Mesendoderm (in vitro differentiated cells): Measurements from ENCODE around the gene NEK6.
A peak's percentile ranks its signal among the peaks of the same experiment; 100 is the strongest.

Experiments
- DNase-seq: peaks from one replicate; pipeline ENCODE4 v3.0.0; 2013
- H2AK5ac ChIP-seq: 2 replicates; pipeline ENCODE4 v1.6.1; 2013; ENCODE audit warnings: low read length, inconsistent platforms
- H2BK120ac ChIP-seq: 2 replicates; pipeline ENCODE4 v1.6.1; 2013; ENCODE audit warnings: low read depth, mild to moderate bottlenecking, low read length, moderate library complexity, mixed read lengths
- H2BK15ac ChIP-seq: replicated peaks from 2 replicates; pipeline ENCODE4 v1.6.1; 2013; ENCODE audit warnings: low read depth, mild to moderate bottlenecking, moderate library complexity
- H2BK5ac ChIP-seq: 2 replicates; pipeline ENCODE4 v1.6.1; 2013; ENCODE audit warnings: low read length, inconsistent platforms
- H3K18ac ChIP-seq: 2 replicates; pipeline ENCODE4 v1.6.1; 2013; ENCODE audit warnings: mild to moderate bottlenecking, low read length, mixed read lengths
- H3K23ac ChIP-seq: one replicate; pipeline ENCODE4 v1.6.1; 2013; ENCODE audit warnings: low read length
- H3K27ac ChIP-seq: 2 replicates; pipeline ENCODE4 v1.5.1; 2013; ENCODE audit warnings: low read depth, mild to moderate bottlenecking, inconsistent platforms, low read length, moderate library complexity
- H3K27me3 ChIP-seq: 2 replicates; pipeline ENCODE4 v1.6.1; 2013; ENCODE audit warnings: low read length, control low read depth, mild to moderate bottlenecking, inconsistent platforms; ENCODE audit not compliant: insufficient read depth, poor library complexity
- H3K36me3 ChIP-seq: 2 replicates; pipeline ENCODE4 v1.6.1; 2013; ENCODE audit warnings: low read length, inconsistent platforms; ENCODE audit not compliant: control insufficient read depth, insufficient read depth
- H3K4ac ChIP-seq: one replicate; pipeline ENCODE4 v1.6.1; 2013; ENCODE audit warnings: low read depth, mild to moderate bottlenecking, low read length, moderate library complexity
- H3K4me1 ChIP-seq: 2 replicates; pipeline ENCODE4 v1.6.1; 2013; ENCODE audit warnings: low read depth, low read length, inconsistent platforms; ENCODE audit not compliant: control insufficient read depth
- H3K4me2 ChIP-seq: 2 replicates; pipeline ENCODE4 v1.6.1; 2013; ENCODE audit warnings: low read length
- H3K4me3 ChIP-seq: 2 replicates; pipeline ENCODE4 v1.5.1; 2013; ENCODE audit warnings: mild to moderate bottlenecking, low read length
- H3K56ac ChIP-seq: one replicate; pipeline ENCODE4 v1.6.1; 2013; ENCODE audit warnings: low read length
- H3K79me1 ChIP-seq: 2 replicates; pipeline ENCODE4 v1.6.1; 2013; ENCODE audit warnings: low read length, inconsistent platforms
- H3K79me2 ChIP-seq: 2 replicates; pipeline ENCODE4 v1.6.1; 2013; ENCODE audit warnings: mild to moderate bottlenecking, low read length; ENCODE audit not compliant: control insufficient read depth, insufficient read depth
- H3K9ac ChIP-seq: 2 replicates; pipeline ENCODE4 v1.6.1; 2013; ENCODE audit warnings: low read length, inconsistent platforms
- H4K5ac ChIP-seq: one replicate; pipeline ENCODE4 v1.6.1; 2013; ENCODE audit warnings: low read length
- H4K8ac ChIP-seq: one replicate; pipeline ENCODE4 v1.6.1; 2013; ENCODE audit warnings: low read depth, mild to moderate bottlenecking, control low read depth, low read length, moderate library complexity
- WGBS: extraction: QIAGEN DNeasy Blood & Tissue Kit; methylation state at CpG from one replicate; pipeline ENCODE4 v1.1.7; 2013; ENCODE audit warnings: low lambda C conversion rate, missing lambda C conversion rate; ENCODE audit not compliant: insufficient coverage; ENCODE audit errors: extremely low coverage; 5-methylcytosine and 5-hydroxymethylcytosine counted together

The NEK6 gene

DNA sequence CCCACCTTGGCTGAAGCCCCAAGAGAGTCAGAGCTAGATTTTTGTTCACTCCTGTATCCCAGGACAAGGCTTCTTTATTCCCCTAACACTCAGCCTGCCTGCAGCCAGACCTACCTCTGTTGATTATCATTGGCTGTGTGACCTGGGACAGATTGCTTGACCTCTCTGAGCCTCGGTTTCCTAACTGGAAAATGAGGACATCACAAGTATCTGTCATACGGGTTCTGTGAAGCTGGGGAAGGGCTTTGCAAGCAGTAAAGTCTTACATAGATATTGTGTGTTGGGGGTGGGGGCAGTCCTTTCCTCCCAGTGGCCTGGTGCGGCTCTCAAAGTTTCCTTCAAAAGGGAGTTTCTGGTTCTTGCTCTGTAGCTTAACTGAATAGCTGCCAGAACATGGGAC is 2.5 kb upstream of the NEK6 start:
- Histone ChIP-seq H2AK5ac (no peak overlapping the region), H3K36me3 (no peaks in the 10 kb centered on the region), H2BK120ac (no peak overlapping the region), H4K8ac (no peak overlapping the region), H3K4ac (no peak overlapping the region), H3K79me2 (peaks cover 7% of the 10 kb centered on the region), H3K9ac (no peak overlapping the region), H2BK15ac (no peak overlapping the region), H3K56ac (no peak overlapping the region), H3K4me2 (no peak overlapping the region), H3K79me1 (peaks cover 2% of the 10 kb centered on the region), H3K27ac (no peak overlapping the region), H2BK5ac (no peak overlapping the region), H3K4me3 (no peak overlapping the region), H4K5ac (no peak overlapping the region), H3K23ac (no peak overlapping the region), H3K4me1 (peaks cover 7% of the 10 kb centered on the region), H3K27me3 (no peaks in the 10 kb centered on the region), H3K18ac (no peak overlapping the region)
- DNase-seq: no peak
- no CpG with 5 or more reads among the region's 3 CpGs for WGBS

- Histone ChIP-seq H2BK120ac (no peak overlapping the region), H2AK5ac (no peak overlapping the region), H3K18ac (no peak overlapping the region), H3K4me3 (no peak overlapping the region), H3K4me2 (no peak overlapping the region), H3K9ac (no peak overlapping the region), H3K36me3 (no peaks in the 10 kb centered on the region), H3K79me2 (peaks cover 12% of the 10 kb centered on the region), H3K23ac (no peak overlapping the region), H3K4me1 (peaks cover 7% of the 10 kb centered on the region), H4K8ac (no peak overlapping the region), H2BK15ac (no peak overlapping the region), H3K56ac (no peak overlapping the region), H2BK5ac (no peak overlapping the region), H3K27ac (no peak overlapping the region), H4K5ac (no peak overlapping the region), H3K79me1 (peaks cover 7% of the 10 kb centered on the region), H3K4ac (no peak overlapping the region), H3K27me3 (no peaks in the 10 kb centered on the region)
- DNase-seq: no peak
- WGBS: no CpG with 5 or more reads among the region's 11 CpGs
Observed at GRCh38 chr9:124256517-124257069, 1.2 kb upstream of the NEK6 start.

- H3K56ac ChIP-seq: peak overlapping the region; percentile 72
- H3K79me2 ChIP-seq: peaks cover 13% of the 10 kb centered on the region
- H2AK5ac ChIP-seq: no peak overlapping the region
- peak overlapping the region; percentile 91 for H3K18ac ChIP-seq
- H3K4ac ChIP-seq: no peak overlapping the region
- H3K9ac ChIP-seq: peak overlapping the region; percentile 44
- no peak overlapping the region for H4K8ac ChIP-seq
- no peaks in the 10 kb centered on the region for H3K27me3 ChIP-seq
- H2BK5ac ChIP-seq: no peak overlapping the region
- DNase-seq: peak; percentile 58
- H4K5ac ChIP-seq: no peak overlapping the region
- no peak overlapping the region for H3K27ac ChIP-seq
- no peak overlapping the region for H2BK120ac ChIP-seq
- H3K23ac ChIP-seq: no peak overlapping the region
- no CpG with 5 or more reads among the region's 31 CpGs for WGBS
- peaks cover 7% of the 10 kb centered on the region for H3K79me1 ChIP-seq
- H2BK15ac ChIP-seq: no peak overlapping the region
- H3K4me2 ChIP-seq: peak overlapping the region; percentile 19
- H3K4me3 ChIP-seq: peak overlapping the region; percentile 15
- H3K4me1 ChIP-seq: peaks cover 7% of the 10 kb centered on the region
- H3K36me3 ChIP-seq: no peaks in the 10 kb centered on the region
Observed at GRCh38 chr9:124257070-124257843, 492 bp upstream of the NEK6 start.

- H2BK15ac ChIP-seq: no peak overlapping the region
- H3K56ac ChIP-seq: peak overlapping the region; percentile 96
- peak overlapping the region; percentile 40 for H3K27ac ChIP-seq
- no peak overlapping the region for H2AK5ac ChIP-seq
- H3K23ac ChIP-seq: peak overlapping the region; percentile 59
- H2BK120ac ChIP-seq: no peak overlapping the region
- peaks cover 9% of the 10 kb centered on the region for H3K4me1 ChIP-seq
- H3K4ac ChIP-seq: no peak overlapping the region
- H4K8ac ChIP-seq: no peak overlapping the region
- H3K27me3 ChIP-seq: no peaks in the 10 kb centered on the region
- no CpG with 5 or more reads among the region's 17 CpGs for WGBS
- peaks cover 18% of the 10 kb centered on the region for H3K79me2 ChIP-seq
- H4K5ac ChIP-seq: no peak overlapping the region
- H3K79me1 ChIP-seq: peaks cover 9% of the 10 kb centered on the region
- H3K36me3 ChIP-seq: no peaks in the 10 kb centered on the region
- H2BK5ac ChIP-seq: peak overlapping the region; percentile 23
- peak overlapping the region; percentile 22 for H3K18ac ChIP-seq
- peak overlapping the region; percentile 85 for H3K9ac ChIP-seq
- H3K4me3 ChIP-seq: peak overlapping the region; percentile 66
- peak; percentile 64 for DNase-seq
- peak overlapping the region; percentile 72 for H3K4me2 ChIP-seq
Observed at GRCh38 chr9:124258607-124259157, 933 bp downstream of the NEK6 start.

GRCh38 chr9:124259158-124259808 is 1.5 kb downstream of the NEK6 start:
- no peak overlapping the region for H4K5ac ChIP-seq
- peak overlapping the region; percentile 22 for H3K18ac ChIP-seq
- H3K56ac ChIP-seq: peak overlapping the region; percentile 96
- H3K27ac ChIP-seq: peak overlapping the region; percentile 40
- H2BK5ac ChIP-seq: no peak overlapping the region
- H3K4me1 ChIP-seq: peaks cover 9% of the 10 kb centered on the region
- no peak overlapping the region for H2BK15ac ChIP-seq
- no peak overlapping the region for H2BK120ac ChIP-seq
- H2AK5ac ChIP-seq: no peak overlapping the region
- H3K9ac ChIP-seq: peak overlapping the region; percentile 85
- H4K8ac ChIP-seq: no peak overlapping the region
- H3K4ac ChIP-seq: no peak overlapping the region
- peak overlapping the region; percentile 59 for H3K23ac ChIP-seq
- H3K79me2 ChIP-seq: peaks cover 19% of the 10 kb centered on the region
- no peaks in the 10 kb centered on the region for H3K27me3 ChIP-seq
- WGBS: no CpG with 5 or more reads among the region's 19 CpGs
- peaks cover 13% of the 10 kb centered on the region for H3K79me1 ChIP-seq
- peak overlapping the region; percentile 72 for H3K4me2 ChIP-seq
- H3K36me3 ChIP-seq: no peaks in the 10 kb centered on the region
- H3K4me3 ChIP-seq: peak overlapping the region; percentile 9
- peak; percentile 64 for DNase-seq
